Left ventricle myocardium superior (tissue), 1 donor: ENCODE measurements around the gene NR0B2. TPM values are rescaled to one million over a fixed set of nuclear protein-coding genes. Genes with fewer than 3 reads are reported as not detected.

Source experiments
- total RNA-seq: library from RNA; stranded (reverse); fragmentation: NEBNext Ultra II Directional; extraction: Animal tissue kit (Norgen Biotek cat#: 25700); gene quantifications from one replicate; pipeline ENCODE4 v1.2.1, GENCODE V29; 2021
- donor health status: DM: no; HTN: yes; CAD: no; lungs with severe emphysema.

The NR0B2 gene
- total RNA-seq, 1 donor from 2014 or later: 5.3 TPM

Other genes with a start within 250 kb of the NR0B2 start
- 31.4 TPM for gene ARID1A, start 218.0 kb downstream of the NR0B2 start, total RNA-seq
- 4.5 TPM for gene PIGV, start 126.0 kb downstream of the NR0B2 start, total RNA-seq
- 18.1 TPM for gene ZDHHC18, start 87.3 kb downstream of the NR0B2 start, total RNA-seq
- not detected for gene SFN, start 50.8 kb downstream of the NR0B2 start, total RNA-seq
- gene GPN2, start 23.7 kb downstream of the NR0B2 start, total RNA-seq: 16.4 TPM
- 10.2 TPM for gene GPATCH3, start 13.5 kb downstream of the NR0B2 start, total RNA-seq
- 73.3 TPM for gene NUDC, start 7.8 kb upstream of the NR0B2 start, total RNA-seq
- gene KDF1, start 46.5 kb upstream of the NR0B2 start, total RNA-seq: 0.37 TPM
- gene TRNP1, start 79.7 kb upstream of the NR0B2 start, total RNA-seq: 27.4 TPM
- 49.6 TPM for gene TENT5B, start 98.9 kb upstream of the NR0B2 start, total RNA-seq
- 23.1 TPM for gene SLC9A1, start 241.2 kb upstream of the NR0B2 start, total RNA-seq